Measurements from ENCODE around the gene MOB1A. TPM values are rescaled to one million over a fixed set of nuclear protein-coding genes. Genes with fewer than 3 reads are reported as not detected.

Gene MOB1A
- total RNA-seq, 4 donors from 2014 or later, result 46.7 to 102 (median 77.6) TPM

DNA sequence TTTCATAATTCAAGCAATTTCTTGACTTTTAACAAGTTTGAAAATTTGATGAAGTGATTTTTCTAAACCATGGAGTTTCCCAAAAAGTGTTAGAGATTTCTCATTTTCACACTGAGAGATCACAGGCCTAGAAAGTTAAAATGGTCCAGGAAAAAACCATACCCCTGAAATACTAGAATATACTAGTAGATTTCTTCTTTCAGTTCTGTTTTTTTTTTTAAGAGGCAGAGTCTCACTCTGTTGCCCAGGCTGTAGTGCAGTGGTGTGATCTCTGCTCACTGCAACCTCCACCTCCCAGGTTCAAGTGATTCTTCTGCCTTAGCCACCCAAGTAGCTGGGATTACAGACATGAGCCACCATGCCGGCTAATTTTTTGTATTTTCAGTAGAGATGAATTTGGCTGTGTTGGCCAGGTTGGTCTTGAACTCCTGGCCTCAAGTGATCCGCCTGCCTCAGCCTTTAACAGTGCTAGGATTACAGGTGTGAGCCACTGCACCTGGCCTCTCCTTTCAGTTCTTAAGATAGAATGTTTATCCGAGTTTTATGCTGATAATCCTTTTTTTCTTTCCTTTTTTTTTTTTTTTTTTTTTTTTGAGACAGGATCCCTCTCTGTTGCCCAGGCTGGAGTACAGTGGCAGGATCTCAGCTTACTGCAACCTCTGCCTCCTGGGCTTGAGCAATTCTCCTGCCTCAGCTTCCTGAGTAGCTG is 34.2 kb upstream of the MOB1A start:
- no peak for TF ChIP-seq POLR2A (IDR thresholded peaks at IDR 0.05)
- no peak for TF ChIP-seq CTCF (IDR thresholded peaks at IDR 0.05)
- no peaks in the 10 kb centered on the region for H3K9me3 ChIP-seq
- H3K27me3 ChIP-seq, result no peaks in the 10 kb centered on the region
- H3K4me3 ChIP-seq, result no peak overlapping the region
- H3K27ac ChIP-seq, result no peak overlapping the region
- no peak for DNase-seq
- H3K36me3 ChIP-seq, result peaks cover 0 to 50% (median 0%) of the 10 kb centered on the region in 3 donors
- no peaks in the 10 kb centered on the region for H3K4me1 ChIP-seq

GRCh38 chr2:74206180-74206688 is 27.6 kb upstream of the MOB1A start:
- H3K27ac ChIP-seq, result peak overlapping the region; percentile 63 to 84 (median 72)
- H3K36me3 ChIP-seq, result peaks cover 0 to 28% (median 0%) of the 10 kb centered on the region in 3 donors
- H3K27me3 ChIP-seq, result no peaks in the 10 kb centered on the region
- peak overlapping the region in 1 of 4 donors; percentile 5 for H3K4me3 ChIP-seq
- H3K4me1 ChIP-seq, result peaks cover 0 to 30% (median 12%) of the 10 kb centered on the region in 4 donors
- TF ChIP-seq POLR2A (IDR thresholded peaks at IDR 0.05), result no peak
- no peak for TF ChIP-seq CTCF (IDR thresholded peaks at IDR 0.05)
- peak in 2 of 3 donors; percentile 52 to 74 for DNase-seq
- H3K9me3 ChIP-seq, result no peaks in the 10 kb centered on the region

- Histone ChIP-seq H3K27me3 (no peaks in the 10 kb centered on the region), H3K9me3 (no peaks in the 10 kb centered on the region), H3K36me3 (peaks cover 0 to 25% (median 0%) of the 10 kb centered on the region in 3 donors), H3K4me1 (peaks cover 0 to 35% (median 12%) of the 10 kb centered on the region in 4 donors), H3K27ac (peak overlapping the region; percentile 63 to 84 (median 72)), H3K4me3 (peak overlapping the region in 1 of 4 donors; percentile 5)
- peak; percentile 48 to 83 (median 66) for DNase-seq
- no peak for TF ChIP-seq CTCF (IDR thresholded peaks at IDR 0.05)
- TF ChIP-seq POLR2A (IDR thresholded peaks at IDR 0.05), result no peak
Measured at GRCh38 chr2:74205596-74205995, 26.9 kb upstream of the MOB1A start.

- no peaks in the 10 kb centered on the region for H3K27me3 ChIP-seq
- H3K4me1 ChIP-seq, result peaks cover 0 to 37% (median 12%) of the 10 kb centered on the region in 4 donors
- H3K9me3 ChIP-seq, result no peaks in the 10 kb centered on the region
- peaks cover 0 to 21% (median 0%) of the 10 kb centered on the region in 3 donors for H3K36me3 ChIP-seq
- no peak for TF ChIP-seq CTCF (IDR thresholded peaks at IDR 0.05)
- TF ChIP-seq POLR2A (IDR thresholded peaks at IDR 0.05), result no peak
- no peak overlapping the region for H3K4me3 ChIP-seq
- no peak for DNase-seq
- H3K27ac ChIP-seq, result peak overlapping the region; percentile 63 to 84 (median 72)
Measured at GRCh38 chr2:74205113-74205512, 26.4 kb upstream of the MOB1A start.

GRCh38 chr2:74204436-74204835 is 25.8 kb upstream of the MOB1A start:
- Histone ChIP-seq H3K27me3 (no peaks in the 10 kb centered on the region), H3K27ac (peak overlapping the region in 2 of 4 donors; percentile 70 to 84), H3K4me3 (no peak overlapping the region), H3K36me3 (peaks cover 0 to 15% (median 0%) of the 10 kb centered on the region in 3 donors), H3K9me3 (no peaks in the 10 kb centered on the region), H3K4me1 (peaks cover 0 to 43% (median 12%) of the 10 kb centered on the region in 4 donors)
- DNase-seq, result no peak
- TF ChIP-seq CTCF (IDR thresholded peaks at IDR 0.05) (no peak), POLR2A (IDR thresholded peaks at IDR 0.05) (no peak)

All from Peyer's patch (tissue), 4 donors.